GM10266 (cell line): ENCODE measurements around the gene PRR20B.

Source experiments
- DNase-seq: peaks from one replicate; pipeline ENCODE4 v3.0.0; 2012; ENCODE audit errors: extremely low spot score
- TF ChIP-seq, protein P1 (sequence below): IDR thresholded peaks from 2 replicates; pipeline ENCODE4 v1.5.1; 2012; ENCODE audit warnings: mild to moderate bottlenecking, low read depth; ENCODE audit not compliant: control insufficient read depth, insufficient read depth; ENCODE audit errors: missing control alignments

PRR20B gene

DNA sequence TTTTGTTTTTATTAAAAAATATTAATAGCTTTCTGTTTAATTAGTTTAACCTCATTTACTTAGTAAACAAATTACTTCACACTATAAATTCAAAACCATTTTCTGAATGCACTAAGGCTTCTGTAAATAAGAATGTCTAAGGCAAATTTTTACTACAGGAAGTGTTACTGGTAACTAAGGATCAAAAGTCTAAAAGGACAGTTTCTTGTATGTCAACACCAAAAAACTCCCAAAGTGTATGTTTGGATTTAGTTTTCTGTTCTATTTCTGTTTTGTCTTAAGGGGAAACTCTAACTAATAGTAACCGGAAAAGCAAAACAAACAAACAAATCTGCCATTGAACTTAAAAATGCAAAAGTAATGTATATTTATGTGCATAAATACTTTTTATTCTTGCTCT, 44.4 kb downstream of the PRR20B start:
- no peak for DNase-seq
- TF ChIP-seq, protein P1, sequence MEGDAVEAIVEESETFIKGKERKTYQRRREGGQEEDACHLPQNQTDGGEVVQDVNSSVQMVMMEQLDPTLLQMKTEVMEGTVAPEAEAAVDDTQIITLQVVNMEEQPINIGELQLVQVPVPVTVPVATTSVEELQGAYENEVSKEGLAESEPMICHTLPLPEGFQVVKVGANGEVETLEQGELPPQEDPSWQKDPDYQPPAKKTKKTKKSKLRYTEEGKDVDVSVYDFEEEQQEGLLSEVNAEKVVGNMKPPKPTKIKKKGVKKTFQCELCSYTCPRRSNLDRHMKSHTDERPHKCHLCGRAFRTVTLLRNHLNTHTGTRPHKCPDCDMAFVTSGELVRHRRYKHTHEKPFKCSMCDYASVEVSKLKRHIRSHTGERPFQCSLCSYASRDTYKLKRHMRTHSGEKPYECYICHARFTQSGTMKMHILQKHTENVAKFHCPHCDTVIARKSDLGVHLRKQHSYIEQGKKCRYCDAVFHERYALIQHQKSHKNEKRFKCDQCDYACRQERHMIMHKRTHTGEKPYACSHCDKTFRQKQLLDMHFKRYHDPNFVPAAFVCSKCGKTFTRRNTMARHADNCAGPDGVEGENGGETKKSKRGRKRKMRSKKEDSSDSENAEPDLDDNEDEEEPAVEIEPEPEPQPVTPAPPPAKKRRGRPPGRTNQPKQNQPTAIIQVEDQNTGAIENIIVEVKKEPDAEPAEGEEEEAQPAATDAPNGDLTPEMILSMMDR, result no peak
